DOHH2 (cell line): Measurements from ENCODE around the gene MAP2K5.

Source experiments
- EZH2phosphoT487 ChIP-seq: fragments of 200-600 bp; sonication (generic); IDR thresholded peaks from 2 replicates; pipeline ENCODE4 v1.6.1; 2017; ENCODE audit warnings: borderline replicate concordance, mild to moderate bottlenecking, antibody characterized with exemption, low read length, moderate library complexity, mixed read lengths
- TF ChIP-seq, protein P1 (sequence below): fragments of 200-600 bp; sonication (generic); IDR thresholded peaks from one replicate; pipeline ENCODE4 v1.5.1; 2014; ENCODE audit warnings: antibody characterized with exemption, mild to moderate bottlenecking, low read depth, low read length; ENCODE audit not compliant: poor library complexity, severe bottlenecking

DNA sequence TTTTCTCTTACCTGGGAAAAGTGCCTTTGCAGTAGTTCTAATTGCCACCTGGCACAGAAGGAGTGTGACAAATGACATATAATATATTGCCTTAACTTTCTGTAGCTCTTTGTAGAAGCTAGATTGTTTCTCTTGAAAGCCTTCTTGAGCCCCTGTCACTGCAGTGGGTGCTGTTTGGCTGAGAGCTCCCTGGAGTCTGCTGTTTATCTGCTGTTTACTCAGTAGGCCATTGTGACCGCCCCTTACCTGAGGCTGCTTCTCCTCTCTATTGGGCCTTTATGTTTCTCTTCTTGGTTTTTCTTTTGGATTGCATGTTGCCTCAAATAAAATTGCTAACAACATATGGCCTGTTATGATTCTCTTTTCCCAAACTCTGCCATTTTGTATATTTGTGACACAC lies 16.7 kb downstream of the MAP2K5 start:
- TF ChIP-seq, protein P1, sequence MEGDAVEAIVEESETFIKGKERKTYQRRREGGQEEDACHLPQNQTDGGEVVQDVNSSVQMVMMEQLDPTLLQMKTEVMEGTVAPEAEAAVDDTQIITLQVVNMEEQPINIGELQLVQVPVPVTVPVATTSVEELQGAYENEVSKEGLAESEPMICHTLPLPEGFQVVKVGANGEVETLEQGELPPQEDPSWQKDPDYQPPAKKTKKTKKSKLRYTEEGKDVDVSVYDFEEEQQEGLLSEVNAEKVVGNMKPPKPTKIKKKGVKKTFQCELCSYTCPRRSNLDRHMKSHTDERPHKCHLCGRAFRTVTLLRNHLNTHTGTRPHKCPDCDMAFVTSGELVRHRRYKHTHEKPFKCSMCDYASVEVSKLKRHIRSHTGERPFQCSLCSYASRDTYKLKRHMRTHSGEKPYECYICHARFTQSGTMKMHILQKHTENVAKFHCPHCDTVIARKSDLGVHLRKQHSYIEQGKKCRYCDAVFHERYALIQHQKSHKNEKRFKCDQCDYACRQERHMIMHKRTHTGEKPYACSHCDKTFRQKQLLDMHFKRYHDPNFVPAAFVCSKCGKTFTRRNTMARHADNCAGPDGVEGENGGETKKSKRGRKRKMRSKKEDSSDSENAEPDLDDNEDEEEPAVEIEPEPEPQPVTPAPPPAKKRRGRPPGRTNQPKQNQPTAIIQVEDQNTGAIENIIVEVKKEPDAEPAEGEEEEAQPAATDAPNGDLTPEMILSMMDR, result no peak
- no peak for TF ChIP-seq EZH2phosphoT487
